ENCODE data around the gene NME3. TPM values are rescaled to one million over a fixed set of nuclear protein-coding genes. Genes with fewer than 3 reads are reported as not detected.

NME3 gene
- total and polyA plus RNA-seq, 9 of the 15 experiments (the other 6 are each of a cell fraction or from before 2014, with no cell fraction given): 0.68 to 76.3 (median 11.5) TPM

DNA sequence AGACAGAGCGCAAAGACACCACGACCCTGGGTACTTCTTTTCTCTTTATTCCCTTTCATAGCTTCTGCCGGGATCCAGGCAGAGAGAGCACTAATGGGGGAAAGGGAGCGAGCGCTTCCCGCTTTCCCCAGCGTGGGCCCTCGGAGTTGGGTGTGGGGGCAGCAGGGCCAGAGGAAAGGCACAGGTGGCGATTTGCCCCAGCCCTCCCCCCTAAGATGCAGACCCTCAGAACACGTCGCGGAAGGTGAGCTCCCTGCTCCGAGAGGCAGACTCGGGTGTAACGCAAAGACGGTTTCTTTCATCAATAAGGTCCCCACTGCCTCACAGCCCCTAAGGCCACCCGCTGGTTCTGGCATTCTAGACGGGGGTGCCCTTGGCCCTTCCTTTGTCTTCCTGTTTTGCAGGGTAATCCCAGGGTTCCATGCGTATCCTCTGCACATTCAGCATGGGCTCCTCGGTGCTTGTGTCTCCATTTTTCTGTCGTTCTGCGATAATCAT lies 570 bp upstream of the NME3 start (continued):
- TF ChIP-seq, protein P1, sequence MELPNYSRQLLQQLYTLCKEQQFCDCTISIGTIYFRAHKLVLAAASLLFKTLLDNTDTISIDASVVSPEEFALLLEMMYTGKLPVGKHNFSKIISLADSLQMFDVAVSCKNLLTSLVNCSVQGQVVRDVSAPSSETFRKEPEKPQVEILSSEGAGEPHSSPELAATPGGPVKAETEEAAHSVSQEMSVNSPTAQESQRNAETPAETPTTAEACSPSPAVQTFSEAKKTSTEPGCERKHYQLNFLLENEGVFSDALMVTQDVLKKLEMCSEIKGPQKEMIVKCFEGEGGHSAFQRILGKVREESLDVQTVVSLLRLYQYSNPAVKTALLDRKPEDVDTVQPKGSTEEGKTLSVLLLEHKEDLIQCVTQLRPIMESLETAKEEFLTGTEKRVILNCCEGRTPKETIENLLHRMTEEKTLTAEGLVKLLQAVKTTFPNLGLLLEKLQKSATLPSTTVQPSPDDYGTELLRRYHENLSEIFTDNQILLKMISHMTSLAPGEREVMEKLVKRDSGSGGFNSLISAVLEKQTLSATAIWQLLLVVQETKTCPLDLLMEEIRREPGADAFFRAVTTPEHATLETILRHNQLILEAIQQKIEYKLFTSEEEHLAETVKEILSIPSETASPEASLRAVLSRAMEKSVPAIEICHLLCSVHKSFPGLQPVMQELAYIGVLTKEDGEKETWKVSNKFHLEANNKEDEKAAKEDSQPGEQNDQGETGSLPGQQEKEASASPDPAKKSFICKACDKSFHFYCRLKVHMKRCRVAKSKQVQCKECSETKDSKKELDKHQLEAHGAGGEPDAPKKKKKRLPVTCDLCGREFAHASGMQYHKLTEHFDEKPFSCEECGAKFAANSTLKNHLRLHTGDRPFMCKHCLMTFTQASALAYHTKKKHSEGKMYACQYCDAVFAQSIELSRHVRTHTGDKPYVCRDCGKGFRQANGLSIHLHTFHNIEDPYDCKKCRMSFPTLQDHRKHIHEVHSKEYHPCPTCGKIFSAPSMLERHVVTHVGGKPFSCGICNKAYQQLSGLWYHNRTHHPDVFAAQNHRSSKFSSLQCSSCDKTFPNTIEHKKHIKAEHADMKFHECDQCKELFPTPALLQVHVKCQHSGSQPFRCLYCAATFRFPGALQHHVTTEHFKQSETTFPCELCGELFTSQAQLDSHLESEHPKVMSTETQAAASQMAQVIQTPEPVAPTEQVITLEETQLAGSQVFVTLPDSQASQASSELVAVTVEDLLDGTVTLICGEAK (IDR thresholded peaks at IDR 0.05): no peak
- TF ChIP-seq, protein P1 (CRISPR knock-in tag; IDR thresholded peaks at IDR 0.05): no peak
- TF ChIP-seq, protein P2, sequence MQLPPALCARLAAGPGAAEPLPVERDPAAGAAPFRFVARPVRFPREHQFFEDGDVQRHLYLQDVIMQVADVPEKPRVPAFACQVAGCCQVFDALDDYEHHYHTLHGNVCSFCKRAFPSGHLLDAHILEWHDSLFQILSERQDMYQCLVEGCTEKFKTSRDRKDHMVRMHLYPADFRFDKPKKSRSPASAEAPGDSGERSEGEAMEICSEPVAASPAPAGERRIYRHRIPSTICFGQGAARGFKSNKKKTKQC (CRISPR knock-in tag; IDR thresholded peaks at IDR 0.05): peak; percentile 51; the same call in 1 of the 2 replicates
- TF ChIP-seq, protein P3, sequence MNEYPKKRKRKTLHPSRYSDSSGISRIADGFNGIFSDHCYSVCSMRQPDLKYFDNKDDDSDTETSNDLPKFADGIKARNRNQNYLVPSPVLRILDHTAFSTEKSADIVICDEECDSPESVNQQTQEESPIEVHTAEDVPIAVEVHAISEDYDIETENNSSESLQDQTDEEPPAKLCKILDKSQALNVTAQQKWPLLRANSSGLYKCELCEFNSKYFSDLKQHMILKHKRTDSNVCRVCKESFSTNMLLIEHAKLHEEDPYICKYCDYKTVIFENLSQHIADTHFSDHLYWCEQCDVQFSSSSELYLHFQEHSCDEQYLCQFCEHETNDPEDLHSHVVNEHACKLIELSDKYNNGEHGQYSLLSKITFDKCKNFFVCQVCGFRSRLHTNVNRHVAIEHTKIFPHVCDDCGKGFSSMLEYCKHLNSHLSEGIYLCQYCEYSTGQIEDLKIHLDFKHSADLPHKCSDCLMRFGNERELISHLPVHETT (CRISPR knock-in tag; conservative IDR thresholded peaks at IDR 0.05 in 1 of 2, IDR thresholded peaks at IDR 0.05 in 1 of 2): peak in 1 of 2 experiments; percentile 56; a peak in 1 of 4 replicates
- no peak for TF ChIP-seq KLF13 (tag; IDR thresholded peaks at IDR 0.05; ENCODE audit: borderline replicate concordance, low read depth)
